HG03354 (cell line): ENCODE measurements around the gene SLC22A23.

Experiments
- ATAC-seq: cut with Tn5 transposase; IDR thresholded peaks from one replicate; pipeline ENCODE4 v1.9.1; 2021; ENCODE audit warnings: mild to moderate bottlenecking; ENCODE audit not compliant: unreplicated experiment, poor library complexity, severe bottlenecking

SLC22A23 gene

GRCh38 chr6:3283641-3284435 is 173.0 kb downstream of the SLC22A23 start:
- no peak for ATAC-seq

- ATAC-seq: no peak
Observed at GRCh38 chr6:3283241-3283640, 173.6 kb downstream of the SLC22A23 start.

- no peak for ATAC-seq
Observed at GRCh38 chr6:3282476-3283236, 174.2 kb downstream of the SLC22A23 start.

DNA sequence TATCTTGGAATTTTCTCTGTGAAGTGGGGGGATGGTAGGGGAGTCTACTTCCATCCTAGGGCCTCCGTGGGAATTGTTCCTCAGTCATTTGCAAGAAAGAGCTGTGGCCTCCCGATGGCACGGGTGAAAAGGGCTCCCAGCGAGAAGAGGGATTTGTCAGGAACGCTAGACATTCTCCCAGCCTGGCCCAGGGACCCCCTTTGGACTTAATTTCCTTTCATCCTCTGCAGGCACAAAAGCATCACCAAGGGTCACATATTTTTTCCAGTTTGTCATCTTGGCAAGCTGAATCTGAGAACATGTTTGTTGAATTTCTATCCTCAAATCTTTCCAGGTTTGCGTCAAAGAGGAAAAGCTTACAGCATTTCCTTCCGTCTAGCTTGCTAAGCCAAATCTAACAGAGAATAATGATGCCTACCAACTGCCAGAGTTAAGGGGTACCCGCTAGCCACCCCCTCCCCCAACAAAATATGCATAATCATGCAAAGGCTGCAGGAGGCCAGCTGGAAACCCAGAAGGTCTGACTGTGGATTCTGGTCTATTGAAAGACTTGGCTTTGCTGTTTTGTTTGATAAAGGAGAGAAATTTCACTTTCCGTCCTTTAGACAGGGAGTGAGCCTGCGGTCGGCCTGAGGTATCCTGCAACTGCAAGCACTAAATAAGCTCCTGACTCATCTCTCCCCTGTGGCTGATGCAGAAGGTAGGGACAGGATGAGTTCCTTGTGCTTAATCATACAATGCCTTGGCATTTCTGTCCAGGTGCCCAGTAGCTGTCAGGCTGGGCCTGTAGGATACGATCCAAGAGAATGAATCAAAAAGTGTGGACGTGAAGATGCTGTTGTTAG is 175.0 kb downstream of the SLC22A23 start:
- no peak for ATAC-seq

- no peak for ATAC-seq
Observed at GRCh38 chr6:3280866-3281465, 175.9 kb downstream of the SLC22A23 start.

GRCh38 chr6:3280091-3280490 is 176.8 kb downstream of the SLC22A23 start:
- no peak for ATAC-seq

DNA sequence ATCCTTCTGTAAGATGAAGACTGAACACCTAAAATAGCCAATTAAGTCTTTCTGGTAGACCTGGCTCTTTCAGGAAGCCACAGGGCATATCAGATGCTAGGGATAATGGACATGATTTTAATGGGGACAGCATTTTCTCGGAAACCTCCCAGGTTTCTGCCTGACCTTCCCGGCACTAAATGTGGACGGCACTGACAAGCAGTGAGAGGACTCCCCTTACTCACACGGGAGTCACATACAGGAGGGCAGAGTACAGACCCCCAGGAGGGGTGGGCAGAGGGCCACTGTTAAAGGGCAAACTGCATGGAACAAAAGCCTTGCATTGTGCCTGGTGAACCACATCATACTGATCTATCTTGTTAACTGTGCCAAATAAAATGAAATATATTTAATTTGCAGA is 178.2 kb downstream of the SLC22A23 start:
- ATAC-seq: no peak

- ATAC-seq: no peak
Observed at GRCh38 chr6:3277851-3278416, 178.9 kb downstream of the SLC22A23 start.

GRCh38 chr6:3277251-3277650 is 179.6 kb downstream of the SLC22A23 start:
- no peak for ATAC-seq

- no peak for ATAC-seq
Observed at GRCh38 chr6:3276174-3277167, 180.4 kb downstream of the SLC22A23 start.

GRCh38 chr6:3273707-3274521 is 182.9 kb downstream of the SLC22A23 start:
- no peak for ATAC-seq

- ATAC-seq: no peak
Observed at GRCh38 chr6:3272911-3273547, 183.8 kb downstream of the SLC22A23 start.

DNA sequence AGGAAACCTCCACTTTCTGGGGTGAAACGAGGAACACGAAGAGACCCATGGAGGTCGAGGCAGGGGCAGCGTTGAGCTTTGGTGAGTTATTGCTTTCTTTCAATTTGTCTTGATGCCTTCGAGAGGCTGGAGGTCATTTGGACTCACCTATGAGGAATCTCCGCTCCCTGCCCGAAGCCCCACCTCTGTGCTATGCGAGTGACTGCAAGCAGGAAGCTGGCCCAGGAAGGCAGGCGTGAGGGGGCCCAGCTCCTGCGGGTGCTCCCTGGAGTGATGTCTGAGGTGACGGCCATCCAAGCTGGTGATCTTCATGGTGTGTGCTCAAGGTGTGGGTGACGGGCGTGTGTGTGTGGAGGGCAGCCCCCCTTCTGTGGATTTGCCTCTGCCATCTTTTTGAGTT is 185.1 kb downstream of the SLC22A23 start:
- ATAC-seq: no peak

DNA sequence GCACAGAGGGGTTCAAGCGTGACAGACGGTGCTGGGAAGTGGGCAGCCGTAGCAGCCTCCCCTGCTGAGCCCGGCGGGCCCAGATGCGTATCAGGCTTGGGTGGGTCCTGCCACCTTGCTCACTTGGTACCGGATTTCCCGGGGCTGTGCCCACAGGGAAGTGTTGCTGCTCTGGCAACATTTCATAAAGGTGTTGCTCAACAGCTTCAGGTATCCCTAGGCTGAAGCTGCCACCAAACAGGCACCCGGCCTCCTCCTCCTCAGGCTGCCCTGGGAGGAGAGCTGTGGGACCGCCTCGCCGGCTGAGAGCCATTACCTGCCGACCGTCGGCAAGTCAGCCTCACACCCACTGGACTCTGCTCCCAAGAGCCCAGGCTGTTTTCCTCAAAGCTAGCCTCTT is 186.6 kb downstream of the SLC22A23 start:
- no peak for ATAC-seq

DNA sequence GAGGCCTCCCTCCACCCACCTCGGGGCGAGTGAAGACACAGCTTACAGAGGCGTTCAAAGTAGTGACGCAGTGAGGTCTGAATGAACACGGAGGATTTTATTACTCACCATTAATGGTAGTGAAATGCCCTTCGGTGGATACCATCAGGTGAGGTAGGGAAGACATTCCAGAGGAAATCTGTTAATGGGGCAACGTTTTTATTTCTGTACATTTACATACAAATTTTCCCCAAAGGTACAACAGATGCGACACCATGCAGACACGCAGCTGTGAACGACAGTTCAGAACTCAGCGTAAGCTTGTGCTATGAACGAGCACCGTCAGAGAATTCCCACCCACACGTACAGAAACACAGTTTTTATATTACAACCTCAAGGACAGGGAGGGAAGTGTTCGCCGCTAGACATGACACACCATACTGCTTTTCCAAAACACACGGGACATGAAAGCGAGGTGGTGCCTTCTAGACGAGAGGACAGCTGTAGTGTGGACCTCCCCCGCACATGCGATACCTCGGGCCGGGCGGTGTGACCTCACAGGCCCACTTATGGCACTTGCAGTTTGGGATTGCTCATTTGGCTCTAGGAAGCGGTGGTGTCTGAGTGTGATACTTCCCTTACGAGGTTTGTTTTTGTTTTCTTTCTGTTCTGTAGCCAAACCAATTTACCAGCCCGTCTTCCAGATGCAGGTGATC is 187.4 kb downstream of the SLC22A23 start:
- ATAC-seq: no peak

DNA sequence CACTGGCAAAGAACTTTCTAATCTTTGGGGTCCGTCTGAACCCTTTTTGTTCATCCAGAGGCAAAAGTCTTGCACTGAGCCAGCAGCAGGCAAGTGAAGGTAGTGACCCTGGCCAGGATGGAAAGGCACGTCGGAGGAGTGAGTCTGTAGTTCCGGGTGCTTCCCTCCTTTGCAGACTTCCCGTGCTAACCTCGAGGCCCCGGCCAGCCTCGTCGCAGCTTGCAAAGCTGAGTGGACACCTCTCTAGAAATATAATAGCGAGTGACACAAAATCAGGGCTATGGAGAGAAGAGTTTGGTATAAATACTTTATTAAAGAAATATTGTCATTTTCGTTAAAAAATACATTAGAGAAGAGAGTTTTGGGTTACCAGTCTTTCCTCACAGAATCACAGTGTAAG is 188.2 kb downstream of the SLC22A23 start:
- ATAC-seq: no peak

GRCh38 chr6:3267162-3267561 is 189.7 kb downstream of the SLC22A23 start:
- no peak for ATAC-seq
